ENCODE results near the gene MGAT5.

Gene MGAT5

DNA sequence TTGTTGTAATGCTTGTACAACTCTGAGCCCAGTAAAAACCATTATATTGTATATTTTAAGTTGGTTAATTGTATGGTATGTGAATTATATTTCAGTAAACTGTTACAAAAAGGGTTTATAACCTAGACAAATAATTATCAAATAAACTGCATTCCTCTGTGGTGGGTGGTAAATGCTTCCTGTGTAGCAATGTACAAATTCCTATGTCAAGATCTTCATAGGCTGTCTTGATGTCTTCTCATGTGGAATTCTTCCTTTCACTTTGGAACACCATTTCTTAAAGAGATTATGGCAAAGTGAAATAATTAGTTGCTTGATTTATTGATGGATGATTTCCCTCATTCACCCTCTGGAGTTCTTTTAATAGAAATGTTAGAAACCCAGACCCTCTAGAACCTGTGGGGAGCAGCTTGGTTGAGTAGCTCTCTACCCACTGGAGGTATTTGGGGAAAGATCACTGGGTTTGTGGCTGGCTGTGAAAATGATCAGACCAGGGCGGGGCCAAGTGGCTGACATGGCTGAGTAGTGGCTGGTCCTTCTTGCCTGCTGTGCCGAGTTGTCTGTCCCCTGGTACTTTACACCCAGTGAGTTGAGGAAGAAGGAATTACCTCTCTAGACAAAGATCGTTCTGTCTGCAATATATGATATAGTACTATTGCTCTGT, 22.4 kb upstream of the MGAT5 start:
- no peak for DNase-seq (ENCODE audit: low read depth in 2 of 2, low spot score in 1 of 2)

DNA sequence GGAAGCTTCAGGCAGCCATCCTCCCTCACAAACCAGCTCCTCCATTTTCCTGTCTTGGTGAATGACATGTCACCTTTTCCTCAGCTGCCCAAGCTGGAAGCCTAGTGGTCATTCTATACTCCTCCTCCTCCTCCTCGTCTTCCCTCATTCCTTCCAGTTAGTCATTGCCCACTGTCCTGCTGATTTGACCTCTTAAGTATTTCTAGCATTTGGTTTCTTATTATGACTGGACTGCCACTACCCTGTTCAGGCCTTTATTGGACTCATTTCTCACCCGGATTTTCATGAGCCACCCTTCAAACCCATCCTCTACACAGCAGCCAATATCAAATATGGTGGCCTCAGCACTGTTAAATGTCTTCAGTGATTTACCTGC, 21.9 kb upstream of the MGAT5 start:
- no peak for DNase-seq (ENCODE audit: low read depth in 2 of 2, low spot score in 1 of 2)

DNA sequence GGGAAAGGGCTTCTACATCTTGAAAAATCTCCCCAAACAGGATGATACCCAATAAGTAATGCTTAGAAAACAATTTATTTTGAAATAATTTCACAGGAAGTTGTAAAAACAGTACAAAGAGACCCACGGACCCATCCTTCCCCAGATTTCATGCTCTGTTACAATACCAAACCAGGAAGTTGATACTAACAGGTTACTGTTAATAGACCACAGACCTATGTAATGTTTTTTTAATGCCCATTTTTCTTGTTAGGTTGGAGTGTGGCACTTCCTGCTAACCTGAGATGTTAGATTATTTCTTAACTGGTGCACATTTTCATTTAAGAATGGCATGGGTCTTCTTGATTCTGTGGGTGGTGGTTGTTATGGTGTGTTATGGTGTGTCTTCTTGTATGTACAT, 21.4 kb upstream of the MGAT5 start:
- no peak for DNase-seq (ENCODE audit: low read depth in 2 of 2, low spot score in 1 of 2)

DNA sequence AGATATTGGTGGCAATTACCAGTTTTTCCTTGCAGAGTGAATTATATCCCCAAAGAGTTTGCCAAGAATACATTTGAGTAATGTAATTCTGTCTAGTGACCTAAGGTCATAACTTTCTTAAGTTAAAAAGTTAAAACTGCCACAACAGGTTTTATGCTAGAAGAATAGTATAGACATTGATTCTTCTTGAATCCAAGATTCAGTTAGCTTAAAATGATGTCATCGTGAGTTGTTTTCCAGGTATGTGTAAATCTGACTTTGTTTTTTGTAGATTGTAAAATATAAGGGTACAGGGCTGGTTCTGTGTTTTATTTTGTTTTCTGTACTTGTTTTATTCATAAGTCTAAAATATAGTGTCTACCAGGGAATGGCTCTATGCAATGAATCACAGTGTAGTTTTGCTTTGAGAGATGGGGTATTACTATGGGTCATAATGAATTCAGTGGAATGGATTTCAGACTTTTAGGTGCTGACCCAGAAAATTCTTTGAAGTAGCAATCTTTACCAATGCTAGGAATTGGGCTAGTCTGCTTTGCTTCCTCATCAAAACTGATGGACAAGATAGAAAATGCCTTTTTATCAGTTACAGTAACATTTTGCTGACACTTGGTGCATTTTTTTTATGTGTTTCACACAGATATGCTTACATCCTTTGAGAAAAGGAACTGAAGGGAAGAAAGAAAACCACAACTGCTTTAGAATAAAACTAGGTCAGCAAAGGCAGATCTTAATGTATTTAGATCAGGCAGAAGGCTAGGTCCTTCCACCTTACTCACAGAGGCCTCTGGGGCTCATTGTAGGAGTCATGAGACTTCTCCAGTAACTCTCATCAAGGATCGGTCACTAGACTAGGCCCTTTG, 20.8 kb upstream of the MGAT5 start:
- no peak for DNase-seq (ENCODE audit: low read depth in 2 of 2, low spot score in 1 of 2)

DNA sequence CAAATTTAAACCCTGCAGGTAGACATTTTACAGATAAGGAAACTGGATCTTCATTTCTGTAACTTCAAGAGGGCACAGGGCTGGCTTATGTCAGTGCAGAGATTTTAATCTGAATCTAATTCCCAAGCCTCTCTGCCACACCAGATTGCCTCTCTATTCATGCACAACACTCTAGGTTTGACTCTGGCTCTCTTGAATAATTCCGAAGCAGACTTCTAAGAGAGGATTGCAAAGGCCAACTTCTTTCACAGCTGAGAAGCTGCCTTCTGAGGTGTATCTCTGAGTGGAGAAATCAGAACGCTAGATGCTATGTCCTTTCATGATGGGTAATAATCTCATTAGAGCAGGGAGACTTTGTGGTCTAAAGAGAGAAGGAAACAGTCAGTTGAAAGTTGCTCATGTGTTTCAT, 20.1 kb upstream of the MGAT5 start:
- DNase-seq (ENCODE audit: low read depth in 2 of 2, low spot score in 1 of 2), result no peak

DNA sequence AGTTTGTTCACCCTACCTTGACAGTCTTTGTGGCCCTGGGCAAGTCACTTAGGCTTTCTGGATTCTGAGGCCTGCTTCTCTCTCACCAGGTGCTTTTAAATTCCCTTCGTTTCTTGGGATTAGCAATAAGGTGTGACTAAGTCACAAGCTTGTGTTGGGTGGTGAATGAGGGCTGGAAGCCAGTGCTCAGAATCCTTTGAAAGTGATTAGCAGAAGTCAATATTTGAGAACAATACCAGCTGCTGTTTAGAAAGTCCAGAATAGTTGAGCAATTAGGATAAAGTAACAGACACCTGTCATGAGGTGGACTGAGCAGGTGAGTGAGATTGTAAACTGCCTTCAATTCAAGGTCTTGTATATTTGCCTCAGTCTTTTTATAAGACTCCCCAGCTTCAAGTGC, 19.3 kb upstream of the MGAT5 start:
- no peak for DNase-seq (ENCODE audit: low read depth in 2 of 2, low spot score in 1 of 2)

DNA sequence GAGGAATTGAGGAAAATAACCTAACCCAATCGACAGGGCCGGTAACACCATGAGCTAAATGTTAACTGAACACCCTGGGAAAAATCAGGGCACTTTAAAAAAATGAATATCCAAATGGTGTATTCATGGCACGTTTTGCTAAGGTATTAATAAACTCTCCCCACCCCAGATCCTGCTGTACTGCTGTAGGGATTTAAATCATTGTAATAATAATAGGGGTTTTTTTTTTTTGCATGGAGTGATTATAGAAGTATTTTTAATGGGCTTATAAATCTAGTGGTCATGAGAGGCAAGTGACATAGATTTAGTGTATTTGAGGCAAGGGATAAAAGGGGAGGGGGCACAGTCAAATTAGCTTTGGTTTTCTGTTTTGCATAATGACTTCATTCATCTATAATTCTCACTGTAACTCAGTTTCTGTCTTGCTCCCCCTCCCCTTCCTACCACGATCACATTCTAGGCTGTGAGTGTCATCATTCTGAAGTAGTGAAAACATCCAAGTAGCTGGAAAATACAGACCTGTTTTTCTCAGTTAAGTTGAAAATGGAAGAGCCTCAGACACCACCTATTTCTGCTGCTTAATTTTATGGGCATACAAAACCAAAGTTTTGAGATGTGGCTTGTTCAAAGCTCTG, 18.2 kb upstream of the MGAT5 start:
- no peak for DNase-seq (ENCODE audit: low read depth in 2 of 2, low spot score in 1 of 2)

DNA sequence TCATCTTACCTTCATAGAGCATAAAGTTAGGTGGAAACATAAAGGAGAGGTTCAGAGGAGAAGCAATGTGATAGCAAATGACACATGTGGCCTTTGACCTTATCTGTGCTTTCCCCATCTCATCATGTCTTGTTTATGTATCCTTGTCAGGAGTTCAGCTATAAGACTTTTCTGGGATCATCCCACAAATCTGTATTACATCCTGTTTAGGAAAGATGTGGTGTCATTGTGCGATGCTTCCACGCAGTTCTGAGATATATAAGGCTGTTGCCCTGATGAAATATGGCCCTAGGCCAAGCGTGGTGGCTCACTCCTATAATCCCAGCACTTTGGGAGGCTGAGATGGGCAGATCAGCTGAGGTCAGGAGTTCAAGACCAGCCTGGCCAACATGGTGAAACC, 15.5 kb upstream of the MGAT5 start:
- no peak for DNase-seq (ENCODE audit: low read depth in 2 of 2, low spot score in 1 of 2)

DNA sequence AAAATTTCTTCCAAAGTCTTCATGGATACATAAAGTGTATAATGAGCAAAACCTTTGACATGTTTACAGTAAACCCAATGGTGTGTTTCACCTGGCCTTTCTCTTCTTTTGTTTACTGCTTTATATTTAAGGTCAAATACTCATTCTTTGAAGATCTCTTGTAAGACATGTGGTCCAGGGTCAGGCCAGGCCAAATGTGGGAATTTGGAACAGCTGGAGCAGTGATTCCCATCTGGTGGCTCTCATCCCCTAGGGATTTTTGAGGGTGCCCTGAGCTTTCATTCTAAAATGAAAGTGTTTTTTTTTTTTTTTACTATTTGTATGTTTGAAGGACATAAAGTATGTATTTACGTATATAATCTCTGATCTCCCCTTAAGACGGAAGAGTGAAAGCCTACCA, 13.8 kb upstream of the MGAT5 start:
- DNase-seq (ENCODE audit: low read depth in 2 of 2, low spot score in 1 of 2), result no peak

DNA sequence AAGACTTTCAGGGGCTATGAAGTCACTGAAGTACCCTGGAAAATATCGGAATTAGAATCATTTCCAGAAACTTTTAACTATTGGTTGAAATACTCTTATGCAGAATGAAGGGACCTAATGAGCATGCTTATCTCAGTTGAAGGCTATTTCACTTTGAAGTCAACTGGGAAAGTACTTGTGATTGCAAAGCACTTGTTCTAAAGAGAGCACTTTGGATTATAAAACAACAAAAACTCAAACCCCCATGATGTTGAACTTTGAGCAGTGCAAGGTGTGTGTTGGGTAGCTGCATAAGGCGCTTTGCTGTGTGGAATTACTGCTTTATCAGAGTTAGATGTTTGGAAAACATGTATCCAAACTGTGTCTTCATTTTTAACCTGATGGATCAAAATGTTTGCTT, 12.0 kb upstream of the MGAT5 start:
- DNase-seq (ENCODE audit: low read depth in 2 of 2, low spot score in 1 of 2), result no peak

DNA sequence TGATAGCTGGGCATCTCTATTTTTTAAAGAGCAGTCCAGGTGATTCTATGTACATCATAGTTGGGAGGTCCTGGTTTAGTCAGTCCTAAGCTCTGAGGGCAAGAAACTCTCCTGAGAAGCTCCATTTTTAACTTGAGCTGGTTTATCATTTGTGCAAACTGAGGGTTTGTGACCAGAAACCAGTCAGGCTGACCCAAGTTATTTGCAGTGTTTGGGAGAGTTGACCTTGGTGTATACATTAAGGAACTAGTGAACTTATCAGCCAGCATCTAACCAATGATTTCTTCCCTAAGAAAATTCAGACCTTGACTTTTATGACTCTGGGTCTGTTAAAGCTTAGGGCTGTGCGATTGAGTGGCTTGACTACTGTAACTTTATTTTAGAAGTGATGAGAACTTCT, 10.6 kb upstream of the MGAT5 start:
- DNase-seq (ENCODE audit: low read depth in 2 of 2, low spot score in 1 of 2), result no peak

DNA sequence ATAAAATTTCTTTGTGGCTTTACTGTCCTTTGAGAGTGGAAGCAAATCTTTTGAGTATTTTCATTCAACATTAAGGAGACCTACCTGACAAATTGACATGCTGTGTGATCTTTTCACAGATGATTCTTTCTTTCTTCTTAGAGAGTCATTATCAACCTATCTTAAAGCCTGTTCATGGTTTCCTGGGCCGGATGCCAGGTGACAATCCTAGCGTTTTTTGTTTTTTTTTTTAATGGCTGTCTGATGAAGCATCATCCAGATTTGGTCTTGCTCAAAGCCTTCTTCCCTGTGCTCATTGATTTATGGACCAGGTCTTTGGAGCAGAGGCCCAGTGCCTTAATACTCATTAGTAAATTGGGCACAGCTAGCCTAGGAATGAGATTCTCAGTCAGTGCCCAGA, 9.8 kb upstream of the MGAT5 start:
- DNase-seq (ENCODE audit: low read depth in 2 of 2, low spot score in 1 of 2), result no peak

DNA sequence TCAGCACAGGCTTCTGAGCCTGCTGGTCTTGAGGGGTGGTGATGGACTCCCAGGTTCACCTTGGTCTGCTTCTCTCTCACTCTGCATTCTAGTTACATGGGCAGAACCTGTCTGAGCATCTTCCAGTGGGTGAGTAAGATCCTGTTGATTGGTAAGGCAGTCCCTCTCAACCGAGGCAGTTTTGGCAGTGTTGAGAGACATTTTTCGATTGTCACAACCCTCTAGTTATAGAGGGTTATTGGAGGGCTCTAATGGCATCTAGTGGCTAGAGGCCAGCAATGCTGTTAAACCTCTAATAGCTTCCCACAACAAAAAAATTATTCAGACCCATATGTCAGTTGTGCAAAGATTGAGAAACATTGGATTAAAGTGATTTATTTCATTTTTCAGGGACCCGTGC, 9.3 kb upstream of the MGAT5 start:
- no peak for DNase-seq (ENCODE audit: low read depth in 2 of 2, low spot score in 1 of 2)

DNA sequence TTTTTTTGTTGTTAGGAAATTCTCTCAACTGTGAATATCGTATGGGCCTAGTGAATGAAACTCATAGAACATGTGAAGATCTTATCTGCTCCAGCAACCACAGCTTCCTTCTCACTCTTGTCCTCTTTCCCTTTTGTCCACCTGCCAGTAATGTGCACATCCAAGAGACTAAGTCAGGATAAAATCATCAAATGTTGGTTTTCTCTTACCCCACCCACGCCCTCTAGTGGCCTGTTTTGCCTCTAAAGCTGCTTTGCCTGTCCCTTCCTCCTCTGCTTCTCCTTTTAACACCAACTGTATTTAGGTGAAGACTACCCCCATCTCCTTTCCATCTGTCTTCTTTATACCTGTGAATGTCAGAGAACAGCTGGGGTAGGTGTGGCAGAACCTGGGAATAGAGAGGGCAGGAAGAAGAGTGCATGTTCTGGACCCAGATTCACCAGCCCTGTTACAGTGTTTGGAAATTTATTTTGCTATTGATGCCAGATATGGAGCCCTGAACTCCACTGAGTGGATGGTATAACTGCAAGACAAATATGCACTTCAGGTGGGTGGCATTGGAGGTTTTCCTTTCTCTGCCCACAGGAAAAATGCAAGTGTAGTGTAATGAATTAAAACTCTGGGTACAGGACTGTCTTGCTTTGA, 8.4 kb upstream of the MGAT5 start:
- peak; percentile 43 to 75 for DNase-seq (ENCODE audit: low read depth in 2 of 2, low spot score in 1 of 2)

DNA sequence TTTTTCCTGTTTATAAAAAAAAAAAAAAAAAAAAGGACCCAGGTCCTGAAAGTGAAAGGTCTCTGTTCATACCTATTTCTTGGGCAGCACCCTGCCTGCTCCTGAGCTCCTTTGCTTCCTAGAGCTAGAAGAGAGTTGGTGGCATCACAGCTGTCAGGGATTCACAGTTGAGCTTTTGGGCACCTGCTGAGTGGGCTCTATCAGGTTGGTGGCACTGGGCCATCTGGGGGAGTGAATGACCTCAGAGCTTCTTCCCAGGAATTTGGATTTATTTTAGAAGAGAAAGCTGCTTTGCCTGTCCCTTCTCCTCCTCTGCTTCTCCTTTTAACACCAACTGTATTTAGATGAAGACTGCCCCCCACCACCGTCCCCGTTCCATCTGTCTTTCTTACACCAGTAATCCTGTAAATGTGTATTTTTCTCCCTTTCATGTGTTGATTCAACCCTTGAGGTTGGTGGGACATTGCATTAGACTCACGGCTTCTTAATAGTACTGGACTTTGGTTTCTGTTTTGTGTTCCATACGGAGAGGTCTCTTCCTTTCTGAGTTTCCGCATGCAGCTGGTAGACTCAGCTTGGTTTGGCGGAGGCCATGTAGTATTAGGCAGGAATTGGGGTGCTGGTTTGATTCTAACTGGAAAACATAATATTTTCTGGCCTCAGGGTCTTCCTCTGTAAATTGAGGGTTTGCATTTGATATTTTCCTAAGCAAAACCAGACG, 7.6 kb upstream of the MGAT5 start:
- no peak for DNase-seq (ENCODE audit: low read depth in 2 of 2, low spot score in 1 of 2)

DNA sequence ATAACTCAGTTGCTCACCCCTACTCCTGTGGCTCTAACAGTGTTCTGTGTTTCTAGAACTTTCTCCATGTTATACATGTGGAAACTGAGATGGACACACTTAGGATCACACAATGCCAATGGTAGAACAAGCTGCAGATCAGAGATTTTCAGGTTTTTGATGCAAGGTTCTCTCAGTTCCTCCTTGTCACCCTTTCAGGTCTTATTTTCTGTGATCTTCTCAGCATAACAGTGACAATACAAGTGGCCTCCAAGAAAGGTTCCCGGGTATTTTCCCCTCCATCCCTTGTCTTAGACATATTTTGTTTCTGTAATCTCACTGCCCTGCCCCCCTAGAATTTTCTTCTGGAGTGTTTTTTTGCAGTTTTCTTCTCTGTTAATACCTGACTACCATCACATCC, 6.2 kb upstream of the MGAT5 start:
- no peak for DNase-seq (ENCODE audit: low read depth in 2 of 2, low spot score in 1 of 2)

DNA sequence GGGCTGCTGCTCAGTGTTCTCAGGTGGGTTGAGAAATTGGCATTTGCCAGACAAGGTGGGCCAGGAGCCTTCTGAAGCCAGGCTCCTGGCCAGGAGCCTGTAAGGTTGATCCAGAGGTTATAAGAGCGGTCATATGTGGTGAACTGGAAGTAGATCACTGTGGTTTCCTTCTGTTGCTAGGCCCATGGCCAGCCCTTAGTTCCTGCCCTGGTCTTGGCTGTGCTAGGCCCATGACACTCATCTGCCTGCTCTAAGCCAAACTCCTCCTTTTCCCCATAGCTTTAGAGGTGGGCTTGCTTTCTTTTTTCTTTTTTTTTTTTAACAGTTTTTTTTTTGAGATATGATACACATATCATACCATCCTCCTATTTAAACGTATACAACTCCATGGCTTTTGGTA, 5.0 kb upstream of the MGAT5 start:
- no peak for DNase-seq (ENCODE audit: low read depth in 2 of 2, low spot score in 1 of 2)

DNA sequence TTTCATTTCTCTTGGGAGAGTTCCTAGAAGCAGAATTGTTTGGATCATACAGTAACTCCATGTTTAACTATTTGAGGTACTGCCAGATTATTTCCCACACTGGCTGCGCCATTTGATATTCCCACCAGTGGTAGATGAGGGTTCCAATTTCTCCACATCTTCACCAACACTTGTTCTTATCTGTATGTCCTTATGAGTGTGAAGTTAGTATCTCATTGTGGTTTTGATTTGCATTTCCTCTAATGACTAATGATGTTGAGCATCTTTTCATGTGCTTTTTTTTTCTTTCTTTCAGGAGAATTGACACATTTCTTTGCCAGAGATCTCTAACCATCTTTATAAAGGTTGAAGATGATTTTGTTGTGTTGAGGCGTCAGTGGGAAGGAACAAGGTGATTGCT, 4.1 kb upstream of the MGAT5 start:
- DNase-seq (ENCODE audit: low read depth in 2 of 2, low spot score in 1 of 2), result no peak

DNA sequence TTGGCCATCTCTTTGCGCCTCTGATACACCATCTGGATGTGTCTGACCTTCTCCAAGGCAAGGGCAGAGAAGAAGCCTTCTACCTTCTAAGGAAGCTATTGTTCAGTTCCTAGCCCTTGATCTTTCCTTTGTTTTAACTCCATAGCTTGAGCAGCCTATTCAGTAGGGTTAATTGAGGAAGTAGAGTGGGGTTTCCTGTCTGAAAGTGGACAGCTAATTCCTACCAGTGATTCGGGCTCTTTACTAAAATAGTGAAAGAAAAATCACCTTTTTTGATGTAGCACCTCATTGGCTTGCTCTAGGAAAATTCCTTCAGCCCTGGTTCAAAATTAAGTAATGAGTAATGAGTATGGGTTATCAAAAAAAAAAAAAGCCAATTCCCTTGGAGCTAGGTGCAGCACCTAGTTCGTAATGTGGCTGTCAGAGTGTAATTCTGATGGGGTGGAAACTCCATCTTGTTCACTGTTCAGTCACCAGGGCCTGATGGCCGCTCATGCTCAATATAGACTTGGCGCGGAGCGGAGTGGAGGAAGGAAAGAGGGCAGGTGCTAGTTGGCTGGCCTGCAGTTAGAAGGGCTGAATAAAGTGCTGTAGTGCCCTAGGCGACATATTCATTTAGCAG, 2.9 kb upstream of the MGAT5 start:
- DNase-seq (ENCODE audit: low read depth in 2 of 2, low spot score in 1 of 2), result no peak

DNA sequence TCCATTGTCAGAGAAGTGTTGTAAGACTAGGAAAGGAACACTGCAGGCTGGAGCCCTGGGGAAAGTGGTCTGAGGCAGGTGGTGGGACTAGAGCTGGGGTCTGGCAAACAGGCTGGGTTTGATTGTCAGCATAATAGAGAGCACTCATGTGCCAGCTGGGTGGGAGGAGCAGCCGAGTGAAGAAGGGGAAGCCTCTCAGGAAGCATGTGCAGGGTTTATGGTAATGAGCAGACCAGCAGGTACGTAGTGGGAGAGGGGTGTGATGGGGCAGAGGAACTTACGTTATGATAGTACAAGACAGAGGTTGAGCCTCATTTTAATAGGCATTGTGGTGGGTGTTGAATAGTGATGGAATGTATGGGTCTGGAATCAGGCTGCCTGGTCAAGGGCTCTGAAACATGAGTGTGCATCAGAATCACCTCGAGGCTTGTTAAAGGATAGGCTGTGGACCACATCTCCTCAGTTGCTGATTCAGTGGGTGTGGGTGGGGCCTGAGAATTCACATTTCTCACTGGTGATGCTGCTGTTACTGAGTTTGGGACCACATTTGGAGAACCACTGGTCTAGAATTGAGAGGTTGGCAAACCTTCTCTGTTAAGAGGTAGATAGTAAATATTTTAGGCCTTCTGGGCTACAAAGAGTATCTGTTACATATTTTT, 1.7 kb upstream of the MGAT5 start:
- no peak for DNase-seq (ENCODE audit: low read depth in 2 of 2, low spot score in 1 of 2)

Data from stimulated activated CD8-positive, alpha-beta memory T cell treated with anti-CD3 and anti-CD28 coated beads, Interleukin-4, amount 100 ng/mL, for 4 hours (primary cell).